SK-N-SH (cell line): ENCODE data around the gene SNX9. TPM values are rescaled to one million over a fixed set of nuclear protein-coding genes. Genes with fewer than 3 reads are reported as not detected.
"Not testable (repeated sequence)": the region's sequence is repeated elsewhere in the genome, so short reads cannot be mapped to it uniquely, and the experiment has no call there.

ENCODE experiments used
- CTCF ChIA-PET: fragments of 300-600, 350-600 bp; formaldehyde crosslinking; extraction: SDS; loops from one replicate; lab custom pipeline; 2021; lab: Yijun Ruan, JAX
- POLR2A ChIA-PET: fragments of 350-600 bp; sonication (Branson Sonifier 250); formaldehyde crosslinking; extraction: SDS; loops from one replicate; lab custom pipeline; 2020; ENCODE audit warnings: antibody characterized with exemption, inconsistent platforms; lab: Yijun Ruan, JAX
- DNase-seq: peaks from one replicate; pipeline ENCODE4 v3.0.0; 2012
- H2AFZ ChIP-seq: fragments of 200-600 bp; sonication (generic); 2 replicates; pipeline ENCODE4 v1.8.1; 2016; ENCODE audit warnings: antibody characterized with exemption, mild to moderate bottlenecking, low read depth
- H3F3A ChIP-seq: fragments of 200-600 bp; sonication (generic); replicated peaks from 2 replicates; pipeline ENCODE3; 2016; ENCODE audit warnings: antibody characterized with exemption, mild to moderate bottlenecking; ENCODE audit not compliant: insufficient read depth
- H3K27ac ChIP-seq, 2 experiments: fragments of 200-500 bp in 1 of 2; fragments of 200-600 bp in 1 of 2; sonication (Bioruptor generic) in 1 of 2; sonication (generic), shearing (Covaris generic) in 1 of 2; 2 replicates each; pipeline versions ENCODE4 v1.5.1 to v1.6.1; 2014 to 2016; ENCODE audit warnings: low read depth in 2 of 2, inconsistent platforms in 1 of 2, low read length in 1 of 2, mild to moderate bottlenecking in 1 of 2, mixed read lengths in 1 of 2
- H3K27me3 ChIP-seq: fragments of 200-600 bp; sonication (generic), shearing (Covaris generic); 2 replicates; pipeline ENCODE4 v1.6.1; 2016; ENCODE audit warnings: mixed run types; ENCODE audit not compliant: insufficient read depth
- H3K36me3 ChIP-seq, 2 experiments: fragments of 200-500 bp in 1 of 2; fragments of 200-600 bp in 1 of 2; sonication (Bioruptor generic) in 1 of 2; sonication (generic) in 1 of 2; replicated peaks in 1 of 2; 2 replicates each; pipeline versions ENCODE3 to v1.5.1; 2014 to 2016; ENCODE audit warnings: low read length in 1 of 2, mild to moderate bottlenecking in 1 of 2; ENCODE audit not compliant: insufficient read depth in 2 of 2, control insufficient read depth in 1 of 2
- H3K4me1 ChIP-seq, 2 experiments: fragments of 200-500 bp in 1 of 2; fragments of 200-600 bp in 1 of 2; sonication (Bioruptor generic) in 1 of 2; sonication (generic), shearing (Covaris generic) in 1 of 2; 2 replicates each; pipeline versions ENCODE4 v1.5.1 to v1.6.1; 2014 to 2016; ENCODE audit warnings: low read depth in 1 of 2, low read length in 1 of 2, mixed run types in 1 of 2; ENCODE audit not compliant: insufficient read depth in 2 of 2, control insufficient read depth in 1 of 2
- H3K4me2 ChIP-seq: fragments of 200-600 bp; sonication (generic), shearing (Covaris generic); 2 replicates; pipeline ENCODE4 v1.6.1; 2017; ENCODE audit warnings: mixed run types
- H3K4me3 ChIP-seq, 2 experiments: fragments of 200-500 bp in 1 of 2; fragments of 200-600 bp in 1 of 2; sonication (Bioruptor generic) in 1 of 2; sonication (generic), shearing (Covaris generic) in 1 of 2; 2 replicates each; pipeline versions ENCODE4 v1.5.1 to v1.8.1; 2014 to 2016; ENCODE audit warnings: low read depth in 2 of 2, inconsistent platforms in 1 of 2, low read length in 1 of 2, mild to moderate bottlenecking in 1 of 2, mixed read lengths in 1 of 2, moderate library complexity in 1 of 2
- H3K79me2 ChIP-seq: fragments of 200-600 bp; sonication (generic); 2 replicates; pipeline ENCODE4 v1.8.1; 2017; ENCODE audit warnings: mild to moderate bottlenecking; ENCODE audit not compliant: insufficient read depth
- H3K9ac ChIP-seq: fragments of 200-600 bp; sonication (generic); 2 replicates; pipeline ENCODE4 v1.6.1; 2017; ENCODE audit warnings: mixed run types
- H3K9me2 ChIP-seq: fragments of 200-600 bp; sonication (generic); 2 replicates; pipeline ENCODE4 v1.6.1; 2017; ENCODE audit warnings: mixed run types
- H3K9me3 ChIP-seq: fragments of 200-600 bp; sonication (generic); 2 replicates; pipeline ENCODE4 v1.6.1; 2017; ENCODE audit warnings: mixed run types, mild to moderate bottlenecking, moderate library complexity
- H4K20me1 ChIP-seq: fragments of 200-600 bp; sonication (generic); 2 replicates; pipeline ENCODE4 v1.6.1; 2017; ENCODE audit warnings: mild to moderate bottlenecking, mixed run types; ENCODE audit not compliant: insufficient read depth
- CTCF ChIP-seq: fragments of 200-600 bp; sonication (generic); IDR thresholded peaks from 2 replicates; pipeline ENCODE4 v1.6.1; 2017; ENCODE audit warnings: antibody characterized with exemption, mild to moderate bottlenecking, moderate library complexity
- EZH2phosphoT487 ChIP-seq: fragments of 200-600 bp; sonication (generic); IDR thresholded peaks from 2 replicates; pipeline ENCODE4 v1.6.1; 2017; ENCODE audit warnings: low read depth, mixed run types, mild to moderate bottlenecking, antibody characterized with exemption, moderate library complexity, borderline replicate concordance
- FOSL2 ChIP-seq: IDR thresholded peaks from 2 replicates; pipeline ENCODE4 v1.4.0; 2012; ENCODE audit warnings: low read depth, mild to moderate bottlenecking, moderate library complexity, borderline replicate concordance
- FOXJ3 ChIP-seq: sonication (generic); formaldehyde crosslinking; IDR thresholded peaks from 2 replicates; pipeline ENCODE4 v1.5.1; 2020; ENCODE audit warnings: mild to moderate bottlenecking, missing genetic modification reagents
- GABPA ChIP-seq: IDR thresholded peaks from 2 replicates; pipeline ENCODE4 v1.4.0; 2012; ENCODE audit warnings: low read depth, mild to moderate bottlenecking
- GATA2 ChIP-seq: sonication (generic); formaldehyde crosslinking; IDR thresholded peaks from 2 replicates; pipeline ENCODE4 v1.5.0; 2020; ENCODE audit warnings: mild to moderate bottlenecking, missing genetic modification reagents
- MEF2A ChIP-seq: IDR thresholded peaks from 2 replicates; pipeline ENCODE4 v1.4.0; 2012; ENCODE audit warnings: low read depth, borderline replicate concordance
- NFIC ChIP-seq: IDR thresholded peaks from 2 replicates; pipeline ENCODE4 v1.4.0; 2012; ENCODE audit warnings: borderline replicate concordance
- PBX3 ChIP-seq: IDR thresholded peaks from 2 replicates; pipeline ENCODE4; 2012
- POLR2AphosphoS5 ChIP-seq: IDR thresholded peaks from 2 replicates; pipeline ENCODE4 v1.6.1; 2012; ENCODE audit warnings: low read depth, low read length
- RAD21 ChIP-seq: IDR thresholded peaks from 2 replicates; pipeline ENCODE4 v1.6.1; 2012; ENCODE audit warnings: mild to moderate bottlenecking, low read length
- RCOR1 ChIP-seq: fragments of 150-350 bp; IDR thresholded peaks from 2 replicates; pipeline ENCODE4 v1.6.1; 2017; ENCODE audit warnings: antibody characterized with exemption, low read length
- RFX5 ChIP-seq: IDR thresholded peaks from 2 replicates; pipeline ENCODE4 v1.6.1; 2012; ENCODE audit warnings: mild to moderate bottlenecking, improper control_type of control experiment, low read length
- SMC3 ChIP-seq: IDR thresholded peaks from 2 replicates; pipeline ENCODE4 v1.6.1; 2012; ENCODE audit warnings: low read depth, low read length, improper control_type of control experiment
- TCF12 ChIP-seq: IDR thresholded peaks from 2 replicates; pipeline ENCODE4 v1.4.0; 2012
- WGBS: methylation state at CpG from one replicate; pipeline ENCODE4 v1.1.6; 2017; ENCODE audit warnings: low lambda C conversion rate; 5-methylcytosine and 5-hydroxymethylcytosine counted together
- polyA plus RNA-seq, 3 experiments: library from polyadenylated mRNA; depleted of rRNA; stranded (reverse); fragments of >200 nt; gene quantifications; 2 replicates each; pipeline ENCODE4 v1.2.3, GENCODE V29; 2012

SNX9 gene
- polyA plus RNA-seq, 1 of the 3 experiments (the other 2 are of a cell fraction) = 31.6 TPM

- H3K9me2 ChIP-seq = no peaks in the 10 kb centered on the region
- no peaks in the 10 kb centered on the region for H3K27me3 ChIP-seq
- no peaks in the 10 kb centered on the region for H4K20me1 ChIP-seq
- ChIA-PET CTCF (interaction anchor here (1.4 to 2.2 kb wide), 3 partner anchors 12 to 142 kb away, joined by 4 to 6 read pairs (median 5); no protein-coding TSS in a partner anchor), POLR2A (no interaction called here)
- no peak overlapping the region for H3K4me2 ChIP-seq
- 92% methylated on average over 7 of the region's 7 CpGs for WGBS
- H3K36me3 ChIP-seq = peaks cover 14 to 19% of the 10 kb centered on the region in 2 experiments
- TF ChIP-seq TCF12 (no peak), POLR2AphosphoS5 (no peak), CTCF (peak; percentile 13; the same call in 1 of the 2 replicates), RAD21 (peak; percentile 13; the same call in 1 of the 2 replicates), RCOR1 (no peak)
- H2AFZ ChIP-seq = no peak overlapping the region
- H3K27ac ChIP-seq = no peak overlapping the region
- no peaks in the 10 kb centered on the region for H3K9me3 ChIP-seq
- no peaks in the 10 kb centered on the region; the same call in 1 of the 2 replicates for H3K79me2 ChIP-seq
- no peak for DNase-seq
- no peak overlapping the region for H3K4me3 ChIP-seq
- H3F3A ChIP-seq = peaks cover 3% of the 10 kb centered on the region
- H3K4me1 ChIP-seq = peaks cover 0 to 7% of the 10 kb centered on the region in 2 experiments; a peak in 1 of 4 replicates
- H3K9ac ChIP-seq = no peak overlapping the region
Measured at GRCh38 chr6:157898169-157898568, 75.1 kb downstream of the SNX9 start.

- Histone ChIP-seq H2AFZ (no peak overlapping the region), H3K27ac (no peak overlapping the region), H3K27me3 (no peaks in the 10 kb centered on the region), H3K4me1 (peaks cover 0 to 5% of the 10 kb centered on the region in 2 experiments; a peak in 1 of 4 replicates), H3K4me3 (no peak overlapping the region), H3K79me2 (no peaks in the 10 kb centered on the region; the same call in 1 of the 2 replicates), H4K20me1 (no peaks in the 10 kb centered on the region), H3K4me2 (no peak overlapping the region), H3K9me3 (no peaks in the 10 kb centered on the region), H3K9me2 (no peaks in the 10 kb centered on the region), H3F3A (peaks cover 3% of the 10 kb centered on the region), H3K36me3 (peaks cover 18 to 23% of the 10 kb centered on the region in 2 experiments), H3K9ac (no peak overlapping the region)
- TF ChIP-seq FOXJ3 (no peak), SMC3 (no peak), NFIC (no peak), PBX3 (no peak), MEF2A (no peak), TCF12 (no peak), FOSL2 (no peak), RFX5 (no peak), POLR2AphosphoS5 (no peak), GATA2 (CRISPR knock-in tag) (no peak), EZH2phosphoT487 (no peak), GABPA (no peak)
- DNase-seq = no peak
- ChIA-PET POLR2A (no interaction called here), CTCF (interaction anchor here (1.0 to 2.2 kb wide), 3 partner anchors 12 to 173 kb away, joined by 3 to 6 read pairs (median 4); no protein-coding TSS in a partner anchor)
- 100% methylated on average over 3 of the region's 3 CpGs for WGBS
Measured at GRCh38 chr6:157898640-157899039, 75.6 kb downstream of the SNX9 start.

GRCh38 chr6:157900262-157900661 lies 77.2 kb downstream of the SNX9 start:
- WGBS = 83% methylated on average over 11 of the region's 11 CpGs
- H3K4me1 ChIP-seq, POLR2A ChIA-PET, H3K9ac ChIP-seq, H4K20me1 ChIP-seq, H3K9me3 ChIP-seq, H3K27me3 ChIP-seq, CTCF ChIA-PET, H3K4me2 ChIP-seq, H2AFZ ChIP-seq, H3K9me2 ChIP-seq, H3K4me3 ChIP-seq, DNase-seq, H3K79me2 ChIP-seq, H3F3A ChIP-seq, H3K27ac ChIP-seq: not testable (repeated sequence)
- H3K36me3 ChIP-seq = peaks cover 18 to 24% of the 10 kb centered on the region in 2 experiments

GRCh38 chr6:157900751-157901150 lies 77.7 kb downstream of the SNX9 start:
- H3K9me2 ChIP-seq, H3F3A ChIP-seq, H2AFZ ChIP-seq, H3K4me2 ChIP-seq, H3K9ac ChIP-seq, H3K4me3 ChIP-seq, H3K79me2 ChIP-seq, H3K27me3 ChIP-seq, POLR2A ChIA-PET, H4K20me1 ChIP-seq, DNase-seq, H3K9me3 ChIP-seq, H3K4me1 ChIP-seq: not testable (repeated sequence)
- CTCF ChIA-PET = interaction anchor here (0.7 to 1.0 kb wide), 2 partner anchors 28 to 144 kb away, joined by 3 to 4 read pairs; no protein-coding TSS in a partner anchor
- H3K36me3 ChIP-seq = peaks cover 22 to 29% of the 10 kb centered on the region in 2 experiments
- 81% methylated on average over 4 of the region's 4 CpGs for WGBS
- H3K27ac ChIP-seq = peak overlapping the region in 1 of 2 experiments; percentile 24; a peak in 1 of 4 replicates
